IgD-negative memory B cell (primary cell): ENCODE data around the gene METTL2B. TPM values are rescaled to one million over a fixed set of nuclear protein-coding genes. Genes with fewer than 3 reads are reported as not detected.
"Not testable (repeated sequence)": the region's sequence is repeated elsewhere in the genome, so short reads cannot be mapped to it uniquely, and the experiment has no call there.

Experiments used
- H3K27ac Mint-ChIP-seq, 3 donors: one replicate each; pipeline ENCODE4 v1.8.0; 2020 to 2022; ENCODE audit warnings: mild to moderate bottlenecking in 3 of 3, mixed read lengths in 3 of 3, moderate library complexity in 1 of 3
- H3K27me3 Mint-ChIP-seq: one replicate; pipeline ENCODE4 v1.8.0; 2021; ENCODE audit warnings: mixed read lengths
- H3K36me3 Mint-ChIP-seq: one replicate; pipeline ENCODE4 v1.8.0; 2020; ENCODE audit warnings: mild to moderate bottlenecking, mixed read lengths
- H3K4me1 Mint-ChIP-seq, 3 donors: one replicate each; pipeline ENCODE4 v1.8.0; 2020 to 2022; ENCODE audit warnings: mixed read lengths in 3 of 3, mild to moderate bottlenecking in 1 of 3
- H3K4me3 Mint-ChIP-seq, 4 donors: one replicate each; pipeline ENCODE4 v1.8.0; 2020 to 2022; ENCODE audit warnings: mild to moderate bottlenecking in 4 of 4, mixed read lengths in 4 of 4, moderate library complexity in 3 of 4
- H3K9me3 Mint-ChIP-seq, 3 donors: one replicate each; pipeline ENCODE4 v1.8.0; 2020 to 2021; ENCODE audit warnings: mixed read lengths in 3 of 3, mild to moderate bottlenecking in 1 of 3
- polyA plus RNA-seq: library from polyadenylated mRNA; unstranded; fragments of 300-500 nt; fragmentation: Illumina TruSeq; gene quantifications from one replicate; pipeline ENCODE4 v1.2.3, GENCODE V29; 2021

METTL2B gene
- polyA plus RNA-seq, 1 donor from 2014 or later: 21.7 TPM

- H3K9me3 Mint-ChIP-seq, H3K36me3 Mint-ChIP-seq, H3K27ac Mint-ChIP-seq, H3K27me3 Mint-ChIP-seq: not testable (repeated sequence)
- Mint-ChIP-seq H3K4me1 (peaks cover 13 to 19% (median 18%) of the 10 kb centered on the region in 3 donors), H3K4me3 (peak overlapping the region in 1 of 4 donors; percentile 14)
Observed at GRCh38 chr7:128526062-128526466, 49.5 kb downstream of the METTL2B start.

GRCh38 chr7:128529191-128529590 is 52.6 kb downstream of the METTL2B start:
- H3K9me3 Mint-ChIP-seq, H3K36me3 Mint-ChIP-seq, H3K27me3 Mint-ChIP-seq: not testable (repeated sequence)
- H3K4me1 Mint-ChIP-seq: peaks cover 15 to 25% (median 21%) of the 10 kb centered on the region in 3 donors
- peak overlapping the region; percentile 90 to 99 (median 96) for H3K27ac Mint-ChIP-seq
- H3K4me3 Mint-ChIP-seq: peak overlapping the region in 2 of 4 donors; percentile 32 to 98

- Mint-ChIP-seq H3K4me3 (peak overlapping the region; percentile 85 to 98 (median 94)), H3K27ac (peak overlapping the region; percentile 90 to 99 (median 96)), H3K4me1 (peaks cover 15 to 26% (median 23%) of the 10 kb centered on the region in 3 donors)
- not testable (repeated sequence) for H3K9me3 Mint-ChIP-seq, H3K27me3 Mint-ChIP-seq, H3K36me3 Mint-ChIP-seq
Observed at GRCh38 chr7:128530121-128530854, 53.7 kb downstream of the METTL2B start.

GRCh38 chr7:128530855-128531104 is 54.2 kb downstream of the METTL2B start:
- no peak overlapping the region for H3K4me3 Mint-ChIP-seq
- peaks cover 19 to 31% (median 22%) of the 10 kb centered on the region in 3 donors for H3K4me1 Mint-ChIP-seq
- no peaks in the 10 kb centered on the region for H3K9me3 Mint-ChIP-seq
- no peaks in the 10 kb centered on the region for H3K36me3 Mint-ChIP-seq
- H3K27ac Mint-ChIP-seq: no peak overlapping the region
- H3K27me3 Mint-ChIP-seq: no peaks in the 10 kb centered on the region

- H3K9me3 Mint-ChIP-seq, H3K27me3 Mint-ChIP-seq: not testable (repeated sequence)
- H3K27ac Mint-ChIP-seq: peak overlapping the region in 1 of 3 donors; percentile 39
Observed at GRCh38 chr7:128531105-128531954, 54.8 kb downstream of the METTL2B start.

GRCh38 chr7:128531955-128532478 is 55.5 kb downstream of the METTL2B start:
- Mint-ChIP-seq H3K27ac (peak overlapping the region; percentile 95 to 97 (median 96)), H3K4me3 (peak overlapping the region; percentile 87 to 98 (median 94)), H3K4me1 (peaks cover 19 to 32% (median 21%) of the 10 kb centered on the region in 3 donors)
- not testable (repeated sequence) for H3K27me3 Mint-ChIP-seq, H3K9me3 Mint-ChIP-seq, H3K36me3 Mint-ChIP-seq

More at GRCh38 chr7:128531105-128531954, 54.8 kb downstream of the METTL2B start:
- H3K4me1 Mint-ChIP-seq: peaks cover 19 to 32% (median 21%) of the 10 kb centered on the region in 3 donors
- H3K36me3 Mint-ChIP-seq: not testable (repeated sequence)
- H3K4me3 Mint-ChIP-seq: peak overlapping the region; percentile 35 to 85 (median 75)

GRCh38 chr7:128532956-128533355 is 56.4 kb downstream of the METTL2B start:
- not testable (repeated sequence) for H3K9me3 Mint-ChIP-seq, H3K27me3 Mint-ChIP-seq, H3K36me3 Mint-ChIP-seq
- H3K27ac Mint-ChIP-seq: peak overlapping the region; percentile 71 to 97 (median 96)
- peak overlapping the region; percentile 20 to 98 (median 91) for H3K4me3 Mint-ChIP-seq
- H3K4me1 Mint-ChIP-seq: peaks cover 20 to 32% (median 23%) of the 10 kb centered on the region in 3 donors

- H3K27me3 Mint-ChIP-seq, H3K9me3 Mint-ChIP-seq, H3K36me3 Mint-ChIP-seq, H3K4me3 Mint-ChIP-seq: not testable (repeated sequence)
- Mint-ChIP-seq H3K27ac (peak overlapping the region in 1 of 3 donors; percentile 59), H3K4me1 (peaks cover 18 to 21% (median 19%) of the 10 kb centered on the region in 3 donors)
Observed at GRCh38 chr7:128537410-128537809, 60.9 kb downstream of the METTL2B start.

- not testable (repeated sequence) for H3K27ac Mint-ChIP-seq
Observed at GRCh38 chr7:128542530-128542929, 66.0 kb downstream of the METTL2B start.

GRCh38 chr7:128543300-128543699 is 66.8 kb downstream of the METTL2B start:
- not testable (repeated sequence) for H3K36me3 Mint-ChIP-seq, H3K27me3 Mint-ChIP-seq, H3K9me3 Mint-ChIP-seq
- H3K27ac Mint-ChIP-seq: peak overlapping the region in 1 of 3 donors; percentile 16
- H3K4me1 Mint-ChIP-seq: peaks cover 14 to 19% (median 17%) of the 10 kb centered on the region in 3 donors
- H3K4me3 Mint-ChIP-seq: peak overlapping the region in 1 of 4 donors; percentile 47

More at GRCh38 chr7:128542530-128542929, 66.0 kb downstream of the METTL2B start:
- H3K9me3 Mint-ChIP-seq, H3K36me3 Mint-ChIP-seq, H3K4me3 Mint-ChIP-seq, H3K27me3 Mint-ChIP-seq: not testable (repeated sequence)
- peaks cover 15 to 19% (median 18%) of the 10 kb centered on the region in 3 donors for H3K4me1 Mint-ChIP-seq

GRCh38 chr7:128546319-128546851 is 69.8 kb downstream of the METTL2B start:
- not testable (repeated sequence) for H3K27me3 Mint-ChIP-seq, H3K36me3 Mint-ChIP-seq, H3K9me3 Mint-ChIP-seq
- H3K27ac Mint-ChIP-seq: peak overlapping the region in 1 of 3 donors; percentile 33
- peaks cover 8 to 19% (median 16%) of the 10 kb centered on the region in 3 donors for H3K4me1 Mint-ChIP-seq
- H3K4me3 Mint-ChIP-seq: peak overlapping the region in 1 of 4 donors; percentile 41

GRCh38 chr7:128550920-128551319 is 74.4 kb downstream of the METTL2B start:
- H3K9me3 Mint-ChIP-seq: no peaks in the 10 kb centered on the region
- H3K36me3 Mint-ChIP-seq: peaks cover 1% of the 10 kb centered on the region
- no peak overlapping the region for H3K4me3 Mint-ChIP-seq
- H3K4me1 Mint-ChIP-seq: peaks cover 8 to 9% (median 8%) of the 10 kb centered on the region in 3 donors
- H3K27ac Mint-ChIP-seq: no peak overlapping the region
- H3K27me3 Mint-ChIP-seq: no peaks in the 10 kb centered on the region

- not testable (repeated sequence) for H3K36me3 Mint-ChIP-seq, H3K9me3 Mint-ChIP-seq, H3K4me1 Mint-ChIP-seq, H3K4me3 Mint-ChIP-seq, H3K27ac Mint-ChIP-seq, H3K27me3 Mint-ChIP-seq
Observed at GRCh38 chr7:128554394-128554793, 77.8 kb downstream of the METTL2B start.
